Activated naive CD8-positive, alpha-beta T cell treated with anti-CD3 and anti-CD28 coated beads, Interleukin-2, amount 50 U/mL, for 16 hours (primary cell): ENCODE measurements around the gene FBXO42.

Experiments used
- DNase-seq: peaks from one replicate; pipeline ENCODE4 v3.0.0-alpha.2; 2020; ENCODE audit warnings: low read depth, low spot score

Gene FBXO42

GRCh38 chr1:16326833-16327404, 25.4 kb downstream of the FBXO42 start:
- DNase-seq: no peak

- no peak for DNase-seq
Measured at GRCh38 chr1:16324456-16324890, 27.8 kb downstream of the FBXO42 start.

- DNase-seq: no peak
Measured at GRCh38 chr1:16321176-16321867, 31.0 kb downstream of the FBXO42 start.

- no peak for DNase-seq
Measured at GRCh38 chr1:16318555-16318954, 33.7 kb downstream of the FBXO42 start.

GRCh38 chr1:16315437-16315836, 36.8 kb downstream of the FBXO42 start:
- no peak for DNase-seq

- no peak for DNase-seq
Measured at GRCh38 chr1:16307222-16307621, 45.1 kb downstream of the FBXO42 start.

- no peak for DNase-seq
Measured at GRCh38 chr1:16302709-16303627, 49.3 kb downstream of the FBXO42 start.

GRCh38 chr1:16300436-16300835, 51.8 kb downstream of the FBXO42 start:
- no peak for DNase-seq

- DNase-seq: no peak
Measured at GRCh38 chr1:16298653-16299052, 53.6 kb downstream of the FBXO42 start.

GRCh38 chr1:16296643-16297042, 55.6 kb downstream of the FBXO42 start:
- no peak for DNase-seq

- DNase-seq: no peak
Measured at GRCh38 chr1:16294219-16295212, 57.8 kb downstream of the FBXO42 start.

- no peak for DNase-seq
Measured at GRCh38 chr1:16293538-16293937, 58.7 kb downstream of the FBXO42 start.

- DNase-seq: no peak
Measured at GRCh38 chr1:16292739-16293138, 59.5 kb downstream of the FBXO42 start.

- no peak for DNase-seq
Measured at GRCh38 chr1:16289959-16290358, 62.3 kb downstream of the FBXO42 start.

- DNase-seq: no peak
Measured at GRCh38 chr1:16286122-16286521, 66.2 kb downstream of the FBXO42 start.

GRCh38 chr1:16281765-16282164, 70.5 kb downstream of the FBXO42 start:
- no peak for DNase-seq

GRCh38 chr1:16279186-16279585, 73.1 kb downstream of the FBXO42 start:
- no peak for DNase-seq

GRCh38 chr1:16276302-16277030, 75.8 kb downstream of the FBXO42 start:
- DNase-seq: no peak

GRCh38 chr1:16275591-16275990, 76.7 kb downstream of the FBXO42 start:
- no peak for DNase-seq

GRCh38 chr1:16267690-16268180, 84.5 kb downstream of the FBXO42 start:
- no peak for DNase-seq
